SK-N-SH (cell line): ENCODE data around the gene ARID5A. TPM values are rescaled to one million over a fixed set of nuclear protein-coding genes. Genes with fewer than 3 reads are reported as not detected.

ENCODE experiments used
- CTCF ChIA-PET: fragments of 300-600, 350-600 bp; formaldehyde crosslinking; extraction: SDS; loops from one replicate; lab custom pipeline; 2021; lab: Yijun Ruan, JAX
- POLR2A ChIA-PET: fragments of 350-600 bp; sonication (Branson Sonifier 250); formaldehyde crosslinking; extraction: SDS; loops from one replicate; lab custom pipeline; 2020; ENCODE audit warnings: antibody characterized with exemption, inconsistent platforms; lab: Yijun Ruan, JAX
- DNase-seq: peaks from one replicate; pipeline ENCODE4 v3.0.0; 2012
- H2AFZ ChIP-seq: fragments of 200-600 bp; sonication (generic); 2 replicates; pipeline ENCODE4 v1.8.1; 2016; ENCODE audit warnings: antibody characterized with exemption, mild to moderate bottlenecking, low read depth
- H3F3A ChIP-seq: fragments of 200-600 bp; sonication (generic); replicated peaks from 2 replicates; pipeline ENCODE3; 2016; ENCODE audit warnings: antibody characterized with exemption, mild to moderate bottlenecking; ENCODE audit not compliant: insufficient read depth
- H3K27ac ChIP-seq, 2 experiments: fragments of 200-500 bp in 1 of 2; fragments of 200-600 bp in 1 of 2; sonication (Bioruptor generic) in 1 of 2; sonication (generic), shearing (Covaris generic) in 1 of 2; 2 replicates each; pipeline versions ENCODE4 v1.5.1 to v1.6.1; 2014 to 2016; ENCODE audit warnings: low read depth in 2 of 2, inconsistent platforms in 1 of 2, low read length in 1 of 2, mild to moderate bottlenecking in 1 of 2, mixed read lengths in 1 of 2
- H3K27me3 ChIP-seq: fragments of 200-600 bp; sonication (generic), shearing (Covaris generic); 2 replicates; pipeline ENCODE4 v1.6.1; 2016; ENCODE audit warnings: mixed run types; ENCODE audit not compliant: insufficient read depth
- H3K36me3 ChIP-seq, 2 experiments: fragments of 200-500 bp in 1 of 2; fragments of 200-600 bp in 1 of 2; sonication (Bioruptor generic) in 1 of 2; sonication (generic) in 1 of 2; replicated peaks in 1 of 2; 2 replicates each; pipeline versions ENCODE3 to v1.5.1; 2014 to 2016; ENCODE audit warnings: low read length in 1 of 2, mild to moderate bottlenecking in 1 of 2; ENCODE audit not compliant: insufficient read depth in 2 of 2, control insufficient read depth in 1 of 2
- H3K4me1 ChIP-seq, 2 experiments: fragments of 200-500 bp in 1 of 2; fragments of 200-600 bp in 1 of 2; sonication (Bioruptor generic) in 1 of 2; sonication (generic), shearing (Covaris generic) in 1 of 2; 2 replicates each; pipeline versions ENCODE4 v1.5.1 to v1.6.1; 2014 to 2016; ENCODE audit warnings: low read depth in 1 of 2, low read length in 1 of 2, mixed run types in 1 of 2; ENCODE audit not compliant: insufficient read depth in 2 of 2, control insufficient read depth in 1 of 2
- H3K4me2 ChIP-seq: fragments of 200-600 bp; sonication (generic), shearing (Covaris generic); 2 replicates; pipeline ENCODE4 v1.6.1; 2017; ENCODE audit warnings: mixed run types
- H3K4me3 ChIP-seq, 2 experiments: fragments of 200-500 bp in 1 of 2; fragments of 200-600 bp in 1 of 2; sonication (Bioruptor generic) in 1 of 2; sonication (generic), shearing (Covaris generic) in 1 of 2; 2 replicates each; pipeline versions ENCODE4 v1.5.1 to v1.8.1; 2014 to 2016; ENCODE audit warnings: low read depth in 2 of 2, inconsistent platforms in 1 of 2, low read length in 1 of 2, mild to moderate bottlenecking in 1 of 2, mixed read lengths in 1 of 2, moderate library complexity in 1 of 2
- H3K79me2 ChIP-seq: fragments of 200-600 bp; sonication (generic); 2 replicates; pipeline ENCODE4 v1.8.1; 2017; ENCODE audit warnings: mild to moderate bottlenecking; ENCODE audit not compliant: insufficient read depth
- H3K9ac ChIP-seq: fragments of 200-600 bp; sonication (generic); 2 replicates; pipeline ENCODE4 v1.6.1; 2017; ENCODE audit warnings: mixed run types
- H3K9me2 ChIP-seq: fragments of 200-600 bp; sonication (generic); 2 replicates; pipeline ENCODE4 v1.6.1; 2017; ENCODE audit warnings: mixed run types
- H3K9me3 ChIP-seq: fragments of 200-600 bp; sonication (generic); 2 replicates; pipeline ENCODE4 v1.6.1; 2017; ENCODE audit warnings: mixed run types, mild to moderate bottlenecking, moderate library complexity
- H4K20me1 ChIP-seq: fragments of 200-600 bp; sonication (generic); 2 replicates; pipeline ENCODE4 v1.6.1; 2017; ENCODE audit warnings: mild to moderate bottlenecking, mixed run types; ENCODE audit not compliant: insufficient read depth
- ELF1 ChIP-seq: IDR thresholded peaks from 2 replicates; pipeline ENCODE4 v1.4.0; 2012
- EP300 ChIP-seq, 2 experiments: IDR thresholded peaks; 2 replicates each; pipeline versions ENCODE4 v1.4.0 to v1.6.1; 2012; ENCODE audit warnings: borderline replicate concordance in 1 of 2, low read depth in 1 of 2, low read length in 1 of 2
- EZH2phosphoT487 ChIP-seq: fragments of 200-600 bp; sonication (generic); IDR thresholded peaks from 2 replicates; pipeline ENCODE4 v1.6.1; 2017; ENCODE audit warnings: low read depth, mixed run types, mild to moderate bottlenecking, antibody characterized with exemption, moderate library complexity, borderline replicate concordance
- FOXM1 ChIP-seq: IDR thresholded peaks from 2 replicates; pipeline ENCODE4 v1.4.0; 2012; ENCODE audit warnings: low read depth, mild to moderate bottlenecking
- GABPA ChIP-seq: IDR thresholded peaks from 2 replicates; pipeline ENCODE4 v1.4.0; 2012; ENCODE audit warnings: low read depth, mild to moderate bottlenecking
- NFIC ChIP-seq: IDR thresholded peaks from 2 replicates; pipeline ENCODE4 v1.4.0; 2012; ENCODE audit warnings: borderline replicate concordance
- NRF1 ChIP-seq: IDR thresholded peaks from 2 replicates; pipeline ENCODE4 v1.6.1; 2012; ENCODE audit warnings: low read depth, mild to moderate bottlenecking, low read length
- POLR2AphosphoS5 ChIP-seq: IDR thresholded peaks from 2 replicates; pipeline ENCODE4 v1.6.1; 2012; ENCODE audit warnings: low read depth, low read length
- ZBTB33 ChIP-seq: IDR thresholded peaks from 2 replicates; pipeline ENCODE4 v1.4.0; 2012; ENCODE audit warnings: low read depth, borderline replicate concordance
- WGBS: methylation state at CpG from one replicate; pipeline ENCODE4 v1.1.6; 2017; ENCODE audit warnings: low lambda C conversion rate; 5-methylcytosine and 5-hydroxymethylcytosine counted together
- polyA plus RNA-seq, 3 experiments: library from polyadenylated mRNA; depleted of rRNA; stranded (reverse); fragments of >200 nt; gene quantifications; 2 replicates each; pipeline ENCODE4 v1.2.3, GENCODE V29; 2012

ARID5A gene
- polyA plus RNA-seq, 1 of the 3 experiments (the other 2 are of a cell fraction) = 3.3 TPM

- no peak overlapping the region for H3K9ac ChIP-seq
- ChIA-PET CTCF (interaction anchor here (1.1 kb wide), 1 partner anchor 37 kb away, joined by 3 read pairs; no protein-coding TSS in a partner anchor), POLR2A (no interaction called here)
- H3K9me3 ChIP-seq = no peaks in the 10 kb centered on the region
- H3K4me3 ChIP-seq = no peak overlapping the region
- H3K27me3 ChIP-seq = no peaks in the 10 kb centered on the region
- 74% methylated on average over 3 of the region's 5 CpGs for WGBS
- peaks cover 2 to 3% of the 10 kb centered on the region in 2 experiments for H3K36me3 ChIP-seq
- H4K20me1 ChIP-seq = no peaks in the 10 kb centered on the region
- peaks cover 2% of the 10 kb centered on the region; the same call in 1 of the 2 replicates for H3K79me2 ChIP-seq
- no peaks in the 10 kb centered on the region for H3K4me1 ChIP-seq
- no peaks in the 10 kb centered on the region for H3K9me2 ChIP-seq
- no peak overlapping the region for H3K27ac ChIP-seq
- peaks cover 6% of the 10 kb centered on the region for H3F3A ChIP-seq
- H2AFZ ChIP-seq = no peak overlapping the region
- no peak for TF ChIP-seq NFIC
- no peak for TF ChIP-seq EZH2phosphoT487
- no peak for TF ChIP-seq NRF1
- no peak for TF ChIP-seq FOXM1
- no peak for TF ChIP-seq POLR2AphosphoS5
- no peak for TF ChIP-seq ZBTB33
- TF ChIP-seq EP300 (IDR thresholded peaks at IDR 0.05; ENCODE audit: borderline replicate concordance in 1 of 2, low read depth in 1 of 2, low read length in 1 of 2) = no peak
- no peak for TF ChIP-seq GABPA
- no peak overlapping the region for H3K4me2 ChIP-seq
- DNase-seq = no peak
Observed at GRCh38 chr2:96546321-96546720, 9.8 kb downstream of the ARID5A start.

GRCh38 chr2:96546797-96547196 is 10.2 kb downstream of the ARID5A start:
- Histone ChIP-seq H3K4me3 (no peak overlapping the region), H3K27me3 (no peaks in the 10 kb centered on the region), H3K9me3 (no peaks in the 10 kb centered on the region), H3K79me2 (peaks cover 2% of the 10 kb centered on the region; the same call in 1 of the 2 replicates), H3K4me1 (no peaks in the 10 kb centered on the region), H3K9ac (no peak overlapping the region), H3F3A (peaks cover 6% of the 10 kb centered on the region), H4K20me1 (no peaks in the 10 kb centered on the region), H3K9me2 (no peaks in the 10 kb centered on the region), H3K36me3 (peaks cover 2 to 3% of the 10 kb centered on the region in 2 experiments), H2AFZ (no peak overlapping the region), H3K4me2 (no peak overlapping the region), H3K27ac (no peak overlapping the region)
- ChIA-PET POLR2A (no interaction called here), CTCF (interaction anchor here (1.1 kb wide), 1 partner anchor 38 kb away, joined by 3 read pairs; no protein-coding TSS in a partner anchor)
- no peak for DNase-seq
- TF ChIP-seq ELF1 = no peak
- no peak for TF ChIP-seq ZBTB33
- WGBS = 96% methylated on average over 7 of the region's 8 CpGs
